Loucy (cell line): ENCODE data around the gene HTD2.

Experiments
- EZH2phosphoT487 ChIP-seq: fragments of 200-600 bp; IDR thresholded peaks from 2 replicates; pipeline ENCODE4 v1.6.1; 2018; ENCODE audit warnings: antibody characterized with exemption, mild to moderate bottlenecking, moderate library complexity, borderline replicate concordance
- TF ChIP-seq, protein P1 (sequence below): fragments of 200-600 bp; sonication (generic); conservative IDR thresholded peaks from 2 replicates; pipeline ENCODE4 v1.5.1; 2014; ENCODE audit warnings: mild to moderate bottlenecking, antibody characterized with exemption, low read length

DNA sequence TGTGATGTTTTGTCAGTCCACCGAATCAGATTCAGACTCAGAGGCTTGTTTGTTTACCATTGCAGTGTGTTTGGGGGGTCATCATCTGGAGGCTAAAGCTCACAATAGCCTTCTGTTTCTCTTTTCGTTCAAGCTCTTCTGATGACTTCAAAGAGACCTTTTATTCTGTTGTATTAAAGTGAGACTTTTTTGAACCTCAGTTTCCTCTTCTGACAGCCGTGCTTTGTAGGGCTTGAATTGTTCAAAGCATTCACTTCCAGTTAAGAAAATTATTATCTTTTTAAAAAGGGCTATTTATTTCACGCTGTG is 27.6 kb downstream of the HTD2 start:
- TF ChIP-seq, protein P1, sequence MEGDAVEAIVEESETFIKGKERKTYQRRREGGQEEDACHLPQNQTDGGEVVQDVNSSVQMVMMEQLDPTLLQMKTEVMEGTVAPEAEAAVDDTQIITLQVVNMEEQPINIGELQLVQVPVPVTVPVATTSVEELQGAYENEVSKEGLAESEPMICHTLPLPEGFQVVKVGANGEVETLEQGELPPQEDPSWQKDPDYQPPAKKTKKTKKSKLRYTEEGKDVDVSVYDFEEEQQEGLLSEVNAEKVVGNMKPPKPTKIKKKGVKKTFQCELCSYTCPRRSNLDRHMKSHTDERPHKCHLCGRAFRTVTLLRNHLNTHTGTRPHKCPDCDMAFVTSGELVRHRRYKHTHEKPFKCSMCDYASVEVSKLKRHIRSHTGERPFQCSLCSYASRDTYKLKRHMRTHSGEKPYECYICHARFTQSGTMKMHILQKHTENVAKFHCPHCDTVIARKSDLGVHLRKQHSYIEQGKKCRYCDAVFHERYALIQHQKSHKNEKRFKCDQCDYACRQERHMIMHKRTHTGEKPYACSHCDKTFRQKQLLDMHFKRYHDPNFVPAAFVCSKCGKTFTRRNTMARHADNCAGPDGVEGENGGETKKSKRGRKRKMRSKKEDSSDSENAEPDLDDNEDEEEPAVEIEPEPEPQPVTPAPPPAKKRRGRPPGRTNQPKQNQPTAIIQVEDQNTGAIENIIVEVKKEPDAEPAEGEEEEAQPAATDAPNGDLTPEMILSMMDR: no peak
- no peak for TF ChIP-seq EZH2phosphoT487
